ENCODE results near the gene YTHDF2.

Gene YTHDF2

DNA sequence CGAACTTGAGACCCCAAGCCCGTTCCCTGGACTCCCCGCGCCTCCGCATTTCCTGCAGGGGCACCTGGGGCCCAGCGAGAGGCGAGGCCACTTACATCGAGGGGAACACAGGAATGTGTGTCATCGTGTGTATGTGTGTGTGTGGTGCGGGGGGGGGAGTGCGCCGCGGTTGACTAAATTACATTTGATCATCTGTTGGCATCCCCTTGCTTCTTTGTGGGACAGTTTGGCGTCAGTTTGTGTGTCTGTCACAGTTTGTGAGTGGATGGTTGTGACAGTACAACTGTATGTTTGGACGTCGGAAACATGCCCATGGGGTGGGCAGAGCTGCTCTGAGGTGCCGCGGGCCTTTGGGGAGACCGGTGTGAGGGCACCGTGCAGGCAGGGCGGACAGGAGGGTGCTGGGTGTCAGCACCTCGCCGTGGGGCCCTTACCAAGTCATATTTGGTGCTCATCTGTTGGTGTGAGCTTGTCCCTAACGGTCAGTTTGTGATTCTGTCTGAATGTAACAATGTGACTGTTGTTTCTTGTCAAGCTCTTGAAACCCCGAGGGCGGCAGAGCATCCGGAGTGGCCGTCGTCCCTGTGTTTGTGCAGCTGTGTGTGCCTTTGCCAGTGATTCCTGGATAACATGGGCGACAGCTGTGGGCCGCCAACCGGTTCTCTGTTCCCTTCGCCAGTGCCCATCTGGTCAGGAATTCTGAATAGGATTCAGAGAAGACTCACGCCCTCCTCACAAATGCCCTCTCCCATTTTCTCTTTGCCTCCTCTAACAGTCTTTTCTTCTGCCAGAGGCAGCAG lies 76.1 kb downstream of the YTHDF2 start:
- Histone ChIP-seq H3K27ac (ENCODE audit: insufficient read depth, low read depth, low read length, poor library complexity, severe bottlenecking) (no peak overlapping the region), H3K36me3 (ENCODE audit: control insufficient read depth, insufficient read depth, low read length) (no peaks in the 10 kb centered on the region), H3K4me3 (ENCODE audit: insufficient read depth, low read depth, low read length) (peak overlapping the region; percentile 29), H3K9me3 (ENCODE audit: control insufficient read depth, low read length) (no peaks in the 10 kb centered on the region), H3K4me1 (ENCODE audit: control insufficient read depth, insufficient read depth, low read length) (peaks cover 13% of the 10 kb centered on the region), H3K27me3 (ENCODE audit: control insufficient read depth, insufficient read depth, low read length, poor library complexity, severe bottlenecking) (peaks cover 51% of the 10 kb centered on the region)
- WGBS, 2 experiments: 76 to 77% methylated on average over 34 of the region's 34 CpGs

DNA sequence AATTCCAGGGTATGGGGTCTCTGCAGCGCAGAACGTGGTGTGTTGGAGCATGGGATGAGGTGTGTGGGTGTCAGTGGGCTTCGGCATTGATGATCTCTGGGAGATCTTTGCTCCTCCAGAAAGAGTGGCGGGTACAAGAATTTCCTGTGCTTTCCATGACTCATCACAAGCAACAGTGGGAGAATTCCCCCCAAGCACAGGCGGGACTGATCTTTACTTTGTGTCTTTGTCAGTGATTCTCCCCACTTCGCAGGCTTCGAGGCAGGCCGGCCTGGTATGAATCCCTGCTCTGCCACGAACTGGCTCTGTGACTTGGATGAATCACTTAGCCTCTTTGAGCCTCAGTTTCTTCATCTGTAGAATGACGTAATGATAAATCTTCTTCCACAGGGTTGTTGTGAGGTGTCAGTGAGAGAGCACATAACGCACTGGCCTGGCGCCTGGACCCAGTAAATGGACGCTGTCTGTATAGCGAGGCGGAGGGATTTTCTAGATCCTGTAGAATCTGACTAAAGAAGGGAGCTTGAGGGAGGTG lies 77.3 kb downstream of the YTHDF2 start:
- WGBS, 2 experiments: 93% methylated on average over 15 of the region's 15 CpGs
- H3K4me3 ChIP-seq (ENCODE audit: insufficient read depth, low read depth, low read length): no peak overlapping the region
- no peaks in the 10 kb centered on the region for H3K36me3 ChIP-seq (ENCODE audit: control insufficient read depth, insufficient read depth, low read length)
- H3K4me1 ChIP-seq (ENCODE audit: control insufficient read depth, insufficient read depth, low read length): peaks cover 13% of the 10 kb centered on the region
- peaks cover 51% of the 10 kb centered on the region for H3K27me3 ChIP-seq (ENCODE audit: control insufficient read depth, insufficient read depth, low read length, poor library complexity, severe bottlenecking)
- no peak overlapping the region for H3K27ac ChIP-seq (ENCODE audit: insufficient read depth, low read depth, low read length, poor library complexity, severe bottlenecking)
- H3K9me3 ChIP-seq (ENCODE audit: control insufficient read depth, low read length): no peaks in the 10 kb centered on the region

DNA sequence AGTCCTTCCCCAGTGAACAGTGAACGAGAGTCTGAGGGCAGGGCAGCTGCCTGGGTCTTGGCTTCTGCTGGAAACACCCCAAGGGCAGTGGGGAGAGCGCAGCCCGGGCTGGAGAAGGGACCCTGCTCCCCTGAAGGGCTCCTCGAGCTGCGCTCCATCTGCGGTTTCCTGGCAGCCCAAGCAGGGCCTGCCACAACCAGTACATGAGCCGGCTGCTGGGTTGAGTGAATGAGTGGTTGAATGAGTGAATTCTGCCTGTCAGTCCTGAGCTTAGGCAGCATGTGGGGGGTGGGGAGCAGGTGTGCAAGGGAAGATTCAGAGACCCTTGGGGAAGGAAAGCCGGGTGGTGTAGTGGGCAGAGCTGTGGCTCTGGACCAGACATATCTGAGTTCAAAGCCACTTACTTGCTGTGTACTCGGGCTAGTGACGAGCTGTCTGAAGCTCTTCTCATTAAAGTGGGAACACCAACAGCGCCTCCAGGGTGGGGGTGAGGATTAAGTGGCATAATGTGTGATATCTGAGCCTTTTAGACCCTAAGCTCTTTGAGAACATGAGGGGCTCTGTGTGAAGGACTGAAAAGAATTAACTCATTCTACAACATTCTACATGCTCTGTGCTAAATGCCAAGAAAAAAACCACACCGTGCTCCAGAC lies 78.9 kb downstream of the YTHDF2 start:
- Histone ChIP-seq H3K36me3 (ENCODE audit: control insufficient read depth, insufficient read depth, low read length) (no peaks in the 10 kb centered on the region), H3K4me1 (ENCODE audit: control insufficient read depth, insufficient read depth, low read length) (peaks cover 13% of the 10 kb centered on the region), H3K4me3 (ENCODE audit: insufficient read depth, low read depth, low read length) (no peak overlapping the region), H3K27ac (ENCODE audit: insufficient read depth, low read depth, low read length, poor library complexity, severe bottlenecking) (no peak overlapping the region), H3K27me3 (ENCODE audit: control insufficient read depth, insufficient read depth, low read length, poor library complexity, severe bottlenecking) (peaks cover 43% of the 10 kb centered on the region), H3K9me3 (ENCODE audit: control insufficient read depth, low read length) (no peaks in the 10 kb centered on the region)
- WGBS, 2 experiments: 72 to 74% methylated on average over 12 of the region's 12 CpGs

DNA sequence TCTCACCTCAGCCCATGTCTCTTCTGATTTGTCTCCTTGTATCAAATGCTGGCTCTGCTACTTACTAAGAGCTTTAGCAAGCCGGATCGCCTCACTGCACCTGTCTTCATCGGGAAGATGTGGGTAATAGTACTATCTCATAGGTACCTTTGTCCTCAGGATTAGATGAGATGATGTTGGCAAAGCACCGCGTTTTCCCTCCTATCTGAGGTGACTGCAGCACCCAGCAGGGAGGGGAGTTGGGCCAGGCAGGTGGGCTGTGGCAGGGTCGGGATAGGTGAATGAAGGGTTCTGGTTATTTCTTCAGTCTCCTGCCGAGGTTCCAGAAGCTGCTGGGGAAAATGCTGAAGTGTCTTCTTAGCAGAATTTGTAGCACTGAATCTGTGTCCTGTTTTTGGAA lies 80.4 kb downstream of the YTHDF2 start:
- no peak overlapping the region for H3K4me3 ChIP-seq (ENCODE audit: insufficient read depth, low read depth, low read length)
- 88 to 90% methylated on average over 7 of the region's 7 CpGs for WGBS, 2 experiments
- no peak overlapping the region for H3K27ac ChIP-seq (ENCODE audit: insufficient read depth, low read depth, low read length, poor library complexity, severe bottlenecking)
- no peaks in the 10 kb centered on the region for H3K36me3 ChIP-seq (ENCODE audit: control insufficient read depth, insufficient read depth, low read length)
- H3K4me1 ChIP-seq (ENCODE audit: control insufficient read depth, insufficient read depth, low read length): peaks cover 13% of the 10 kb centered on the region
- H3K27me3 ChIP-seq (ENCODE audit: control insufficient read depth, insufficient read depth, low read length, poor library complexity, severe bottlenecking): peaks cover 28% of the 10 kb centered on the region
- H3K9me3 ChIP-seq (ENCODE audit: control insufficient read depth, low read length): no peaks in the 10 kb centered on the region

DNA sequence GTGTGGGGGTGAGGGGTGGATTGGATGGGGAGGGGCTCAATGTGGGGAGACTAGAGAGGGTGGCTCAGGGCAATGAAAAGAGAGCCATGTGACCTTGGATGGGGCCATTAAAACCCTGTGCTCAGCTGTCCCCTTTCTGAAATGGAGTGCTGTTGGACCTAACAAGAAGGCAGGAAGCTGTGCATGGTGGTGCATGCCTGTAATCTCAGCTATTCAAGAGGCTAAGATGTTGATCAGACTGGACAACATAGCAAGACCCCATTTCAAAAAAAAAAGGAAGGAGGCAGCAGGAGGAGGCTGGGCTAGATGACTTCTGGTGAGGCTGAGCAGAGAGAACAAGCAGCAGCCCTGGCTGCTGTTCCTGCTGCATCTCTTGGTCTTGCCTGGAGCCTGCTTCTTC lies 82.3 kb downstream of the YTHDF2 start:
- Histone ChIP-seq H3K9me3 (ENCODE audit: control insufficient read depth, low read length) (no peaks in the 10 kb centered on the region), H3K36me3 (ENCODE audit: control insufficient read depth, insufficient read depth, low read length) (no peaks in the 10 kb centered on the region), H3K4me1 (ENCODE audit: control insufficient read depth, insufficient read depth, low read length) (peaks cover 13% of the 10 kb centered on the region), H3K27ac (ENCODE audit: insufficient read depth, low read depth, low read length, poor library complexity, severe bottlenecking) (no peak overlapping the region), H3K27me3 (ENCODE audit: control insufficient read depth, insufficient read depth, low read length, poor library complexity, severe bottlenecking) (peaks cover 9% of the 10 kb centered on the region), H3K4me3 (ENCODE audit: insufficient read depth, low read depth, low read length) (no peak overlapping the region)

Data from ectodermal cell (in vitro differentiated cells).